GM23338 (cell line): ENCODE data around the gene R3HDML. TPM values are rescaled to one million over a fixed set of nuclear protein-coding genes. Genes with fewer than 3 reads are reported as not detected.

Source experiments
- ATAC-seq: fragments of 200-7000 bp; cut with Tn5 transposase; 3 replicates; pipeline ENCODE4 v1.9.1; 2020
- DNase-seq: peaks from one replicate; pipeline ENCODE4 v3.0.0-alpha.2; 2015; ENCODE audit warnings: low spot score
- H2AFZ ChIP-seq: fragments of 200-600 bp; sonication (generic); 2 replicates; pipeline ENCODE4 v1.8.0; 2016; ENCODE audit warnings: antibody characterized with exemption, mild to moderate bottlenecking, moderate library complexity
- H3F3A ChIP-seq: fragments of 200-600 bp; sonication (generic); replicated peaks from 2 replicates; pipeline ENCODE4 v1.8.0; 2017; ENCODE audit warnings: antibody characterized with exemption, mixed run types, low read depth
- H3K27ac ChIP-seq: fragments of 200-600 bp; sonication (generic); 2 replicates; pipeline ENCODE4 v1.6.1; 2016; ENCODE audit warnings: low read depth
- H3K27me3 ChIP-seq: fragments of 200-600 bp; sonication (generic); 2 replicates; pipeline ENCODE4 v1.8.0; 2016; ENCODE audit warnings: mild to moderate bottlenecking, mixed run types, moderate library complexity; ENCODE audit not compliant: insufficient read depth
- H3K36me3 ChIP-seq: fragments of 200-600 bp; sonication (generic); 2 replicates; pipeline ENCODE4 v1.8.0; 2016; ENCODE audit warnings: mild to moderate bottlenecking; ENCODE audit not compliant: insufficient read depth
- H3K4me1 ChIP-seq: fragments of 200-600 bp; sonication (generic); 2 replicates; pipeline ENCODE4 v1.8.0; 2016; ENCODE audit warnings: mild to moderate bottlenecking, moderate library complexity; ENCODE audit not compliant: insufficient read depth
- H3K4me2 ChIP-seq: fragments of 200-600 bp; sonication (generic); 2 replicates; pipeline ENCODE4 v1.7.1; 2017; ENCODE audit warnings: mixed run types
- H3K4me3 ChIP-seq: fragments of 200-600 bp; sonication (generic); 2 replicates; pipeline ENCODE4 v1.6.1; 2016; ENCODE audit warnings: mixed run types
- H3K79me2 ChIP-seq: fragments of 200-600 bp; sonication (generic); replicated peaks from 2 replicates; pipeline ENCODE4 v1.8.0; 2017; ENCODE audit warnings: mild to moderate bottlenecking; ENCODE audit not compliant: insufficient read depth
- H3K9me2 ChIP-seq: fragments of 200-600 bp; sonication (generic); 2 replicates; pipeline ENCODE4 v1.8.0; 2017; ENCODE audit not compliant: insufficient read depth
- H4K20me1 ChIP-seq: fragments of 200-600 bp; sonication (generic); replicated peaks from 2 replicates; pipeline ENCODE4 v1.8.0; 2017; ENCODE audit warnings: mild to moderate bottlenecking; ENCODE audit not compliant: insufficient read depth
- H3K27ac Mint-ChIP-seq: 2 replicates; pipeline ENCODE4 v1.8.0; 2020; ENCODE audit warnings: inconsistent platforms, mild to moderate bottlenecking, moderate library complexity, mixed read lengths
- H3K27me3 Mint-ChIP-seq: 3 replicates; pipeline ENCODE4 v1.8.0; 2022; ENCODE audit warnings: low read depth, mild to moderate bottlenecking, moderate library complexity, mixed read lengths, inconsistent platforms; ENCODE audit not compliant: insufficient read depth, poor library complexity
- H3K36me3 Mint-ChIP-seq: 3 replicates; pipeline ENCODE4 v1.8.0; 2021; ENCODE audit warnings: low read depth, mild to moderate bottlenecking, inconsistent platforms, moderate library complexity, mixed read lengths
- H3K4me1 Mint-ChIP-seq: 3 replicates; pipeline ENCODE4 v1.8.0; 2020; ENCODE audit warnings: mild to moderate bottlenecking, inconsistent platforms, mixed read lengths
- H3K4me3 Mint-ChIP-seq: 3 replicates; pipeline ENCODE4 v1.8.0; 2021; ENCODE audit warnings: moderate library complexity, mild to moderate bottlenecking, inconsistent platforms, mixed read lengths
- H3K9me3 Mint-ChIP-seq: 3 replicates; pipeline ENCODE4 v1.8.0; 2020; ENCODE audit warnings: moderate library complexity, mild to moderate bottlenecking, inconsistent platforms, mixed read lengths
- EZH2phosphoT487 ChIP-seq: fragments of 200-600 bp; sonication (generic); IDR thresholded peaks from one replicate; pipeline ENCODE4 v1.8.1; 2018; ENCODE audit warnings: antibody characterized with exemption; ENCODE audit not compliant: unreplicated experiment
- JUNB ChIP-seq: IDR thresholded peaks from one replicate; pipeline ENCODE4 v1.6.1; 2016; ENCODE audit warnings: antibody characterized with exemption; ENCODE audit not compliant: unreplicated experiment
- NANOG ChIP-seq: IDR thresholded peaks from 2 replicates; pipeline ENCODE4 v1.6.1; 2016; ENCODE audit warnings: antibody characterized with exemption, borderline replicate concordance
- POLR2AphosphoS5 ChIP-seq: IDR thresholded peaks from 2 replicates; pipeline ENCODE4 v1.6.1; 2016; ENCODE audit warnings: antibody characterized with exemption, low read depth
- REST ChIP-seq: IDR thresholded peaks from one replicate; pipeline ENCODE4 v1.6.1; 2018; ENCODE audit warnings: antibody characterized with exemption; ENCODE audit not compliant: unreplicated experiment
- STAT1 ChIP-seq: IDR thresholded peaks from one replicate; pipeline ENCODE4 v1.6.1; 2016; ENCODE audit warnings: antibody characterized with exemption; ENCODE audit not compliant: unreplicated experiment
- ZNF331 ChIP-seq: fragments of 250-450 bp; sonication (Bioruptor Pico); IDR thresholded peaks from 2 replicates; pipeline ENCODE4 v1.5.0; 2020; ENCODE audit warnings: low read depth, mild to moderate bottlenecking, moderate library complexity
- ZNF462 ChIP-seq: fragments of 250-450 bp; sonication (Bioruptor Pico); IDR thresholded peaks from 2 replicates; pipeline ENCODE4 v1.5.0; 2020; ENCODE audit warnings: mild to moderate bottlenecking, moderate library complexity
- polyA plus RNA-seq: library from polyadenylated mRNA; unstranded; fragments of >200 nt; fragmentation: Nextera tagmentation; extraction: Ambion mirVana; gene quantifications from 2 replicates; pipeline ENCODE4 v1.2.1, GENCODE V29; 2016
- total RNA-seq: library from RNA; depleted of rRNA; stranded (reverse); fragments of >200 nt; shearing (Covaris generic); gene quantifications from 2 replicates; pipeline ENCODE4 v1.2.3, GENCODE V29; 2014

Gene R3HDML
- total and polyA plus RNA-seq, 2 experiments from 2014 or later, result not detected

DNA sequence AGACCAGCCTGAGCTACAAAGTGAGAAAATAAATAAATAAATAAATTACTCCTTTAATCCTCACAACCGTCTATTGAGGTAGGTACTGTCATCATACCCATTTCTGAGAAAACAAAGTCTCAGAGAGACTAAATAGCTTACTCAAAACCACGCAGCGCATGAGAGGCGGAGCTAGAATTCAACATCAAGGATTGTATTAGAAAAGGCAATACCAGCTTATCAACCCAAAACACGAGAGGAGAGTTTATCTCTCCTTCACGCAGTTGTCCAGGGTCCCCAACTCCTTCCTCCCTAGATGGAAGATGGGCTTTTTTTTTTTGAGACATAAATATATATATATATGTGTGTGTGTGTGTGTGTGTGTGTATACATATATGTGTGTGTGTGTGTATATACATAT, 30.9 kb downstream of the R3HDML start:
- Mint-ChIP-seq H3K9me3 (no peaks in the 10 kb centered on the region), H3K4me3 (no peak overlapping the region), H3K4me1 (peaks cover 4% of the 10 kb centered on the region; the same call in 1 of the 3 replicates), H3K27me3 (peaks cover 8% of the 10 kb centered on the region), H3K27ac (no peak overlapping the region), H3K36me3 (no peaks in the 10 kb centered on the region)
- no peaks in the 10 kb centered on the region for H4K20me1 ChIP-seq
- no peak overlapping the region for H3K4me3 ChIP-seq
- H2AFZ ChIP-seq, result no peak overlapping the region
- H3K79me2 ChIP-seq, result no peaks in the 10 kb centered on the region
- TF ChIP-seq NANOG, result no peak
- TF ChIP-seq JUNB, result no peak
- TF ChIP-seq REST, result no peak
- no peak for TF ChIP-seq EZH2phosphoT487
- H3F3A ChIP-seq, result no peaks in the 10 kb centered on the region
- no peak overlapping the region for H3K4me2 ChIP-seq
- ATAC-seq (no peak), DNase-seq (no peak)
- no peaks in the 10 kb centered on the region for H3K9me2 ChIP-seq
- H3K27ac ChIP-seq, result no peak overlapping the region
- H3K36me3 ChIP-seq, result no peaks in the 10 kb centered on the region
- H3K4me1 ChIP-seq, result no peaks in the 10 kb centered on the region
- no peaks in the 10 kb centered on the region for H3K27me3 ChIP-seq

GRCh38 chr20:44370639-44371218, 33.9 kb downstream of the R3HDML start:
- Histone ChIP-seq H3K4me2 (no peak overlapping the region), H3F3A (no peaks in the 10 kb centered on the region), H3K4me1 (no peaks in the 10 kb centered on the region), H3K9me2 (no peaks in the 10 kb centered on the region), H3K27ac (no peak overlapping the region), H2AFZ (peak overlapping the region; percentile 83), H4K20me1 (no peaks in the 10 kb centered on the region), H3K79me2 (no peaks in the 10 kb centered on the region), H3K36me3 (no peaks in the 10 kb centered on the region), H3K4me3 (no peak overlapping the region), H3K27me3 (no peaks in the 10 kb centered on the region)
- no peaks in the 10 kb centered on the region for H3K9me3 Mint-ChIP-seq
- no peak overlapping the region for H3K4me3 Mint-ChIP-seq
- H3K36me3 Mint-ChIP-seq, result no peaks in the 10 kb centered on the region
- ATAC-seq (peak; percentile 82), DNase-seq (no peak)
- peaks cover 8% of the 10 kb centered on the region for H3K27me3 Mint-ChIP-seq
- no peak overlapping the region for H3K27ac Mint-ChIP-seq
- H3K4me1 Mint-ChIP-seq, result peaks cover 4% of the 10 kb centered on the region; the same call in 1 of the 3 replicates
- TF ChIP-seq POLR2AphosphoS5 (no peak), ZNF462 (CRISPR knock-in tag) (no peak), JUNB (no peak), REST (no peak), EZH2phosphoT487 (no peak), STAT1 (no peak), ZNF331 (CRISPR knock-in tag) (no peak)
